ENCODE measurements around the gene MT1B. TPM values are rescaled to one million over a fixed set of nuclear protein-coding genes. Genes with fewer than 3 reads are reported as not detected.
"Not testable (repeated sequence)": the region's sequence is repeated elsewhere in the genome, so short reads cannot be mapped to it uniquely, and the experiment has no call there.

The MT1B gene
- total and polyA plus RNA-seq, 5 experiments from 2014 or later = not detected

DNA sequence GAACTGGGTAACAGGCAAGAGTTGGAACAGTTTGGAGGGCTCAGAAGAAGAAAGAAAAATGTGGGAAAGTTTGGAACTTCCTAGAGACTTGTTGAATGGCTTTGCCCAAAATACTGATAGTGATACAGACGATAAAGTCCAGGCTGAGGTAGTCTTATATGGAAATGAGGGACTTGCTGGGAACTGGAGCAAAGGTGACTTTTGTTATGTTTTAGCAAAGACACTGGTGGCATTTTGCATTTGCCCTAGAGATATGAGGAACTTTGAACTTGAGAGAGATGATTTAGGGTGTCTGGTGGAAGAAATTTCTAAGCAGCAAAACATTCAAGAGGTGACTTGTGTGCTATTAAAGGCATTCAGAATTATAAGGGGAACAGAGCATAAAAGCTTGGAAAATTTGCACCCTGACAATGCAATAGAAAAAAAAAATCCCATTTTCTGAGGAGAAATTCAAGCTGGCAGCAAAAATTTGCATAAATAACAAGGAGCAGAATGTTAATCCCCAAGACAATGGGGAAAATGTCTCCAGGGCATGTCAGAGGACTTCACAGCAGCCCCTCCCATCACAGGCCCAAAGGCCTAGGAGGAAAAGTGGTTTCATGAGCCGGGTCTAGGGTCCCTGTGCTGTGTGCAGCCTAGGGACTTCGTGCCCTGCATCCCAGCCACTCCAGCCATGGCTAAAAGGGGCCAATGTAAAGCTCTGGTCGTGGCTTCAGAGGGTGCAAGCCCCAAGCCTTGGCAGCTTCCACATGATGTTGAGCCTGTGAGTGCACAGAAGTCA is 29.8 kb upstream of the MT1B start:
- H3K9me3 Mint-ChIP-seq = not testable (repeated sequence)
- POLR2A ChIA-PET = interaction anchor here (6.7 kb wide), 1 partner anchor 11 kb away, joined by 50 read pairs; the partner anchor contains the start of gene MT2A
- H3K4me1 Mint-ChIP-seq = peaks cover 12 to 27% (median 21%) of the 10 kb centered on the region in 4 donors

DNA sequence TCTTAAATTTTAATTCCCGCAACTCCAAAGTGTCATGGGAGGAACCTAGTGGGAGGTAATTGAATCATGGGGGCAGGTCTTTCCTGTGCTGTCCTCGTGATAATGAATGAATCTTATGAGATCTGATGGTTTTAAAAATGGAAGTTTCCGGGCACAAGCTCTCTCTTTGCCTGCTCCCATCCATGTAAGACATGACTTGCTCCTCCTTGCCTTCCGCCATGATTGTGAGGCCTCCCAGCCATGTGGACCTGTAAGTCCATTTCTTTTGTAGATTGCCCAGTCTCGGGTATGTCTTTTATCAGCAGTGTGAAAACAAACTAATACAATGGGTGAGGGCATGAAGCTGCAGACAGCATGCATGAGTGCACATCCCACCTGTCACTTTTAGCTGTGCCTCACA is 28.5 kb upstream of the MT1B start:
- not testable (repeated sequence) for H3K36me3 Mint-ChIP-seq, ATAC-seq, H3K4me3 Mint-ChIP-seq, H3K9me3 Mint-ChIP-seq, DNase-seq
- H3K4me1 Mint-ChIP-seq = peaks cover 10 to 17% (median 15%) of the 10 kb centered on the region in 4 donors
- peaks cover 0 to 16% (median 0%) of the 10 kb centered on the region in 5 donors for H3K27me3 Mint-ChIP-seq
- POLR2A ChIA-PET = interaction anchor here (0.6 to 6.7 kb wide), 3 partner anchors 12 to 77 kb away, joined by 4 to 50 read pairs (median 6); partner anchors contain the start of gene MT2A
- H3K27ac Mint-ChIP-seq = peak overlapping the region in 1 of 10 donors; percentile 85

More for the DNA sequence above, 29.8 kb upstream of the MT1B start:
- H3K36me3 Mint-ChIP-seq, DNase-seq, ATAC-seq, H3K4me3 Mint-ChIP-seq: not testable (repeated sequence)
- H3K27me3 Mint-ChIP-seq = peaks cover 0 to 19% (median 0%) of the 10 kb centered on the region in 5 donors
- peak overlapping the region in 1 of 10 donors; percentile 25 for H3K27ac Mint-ChIP-seq

DNA sequence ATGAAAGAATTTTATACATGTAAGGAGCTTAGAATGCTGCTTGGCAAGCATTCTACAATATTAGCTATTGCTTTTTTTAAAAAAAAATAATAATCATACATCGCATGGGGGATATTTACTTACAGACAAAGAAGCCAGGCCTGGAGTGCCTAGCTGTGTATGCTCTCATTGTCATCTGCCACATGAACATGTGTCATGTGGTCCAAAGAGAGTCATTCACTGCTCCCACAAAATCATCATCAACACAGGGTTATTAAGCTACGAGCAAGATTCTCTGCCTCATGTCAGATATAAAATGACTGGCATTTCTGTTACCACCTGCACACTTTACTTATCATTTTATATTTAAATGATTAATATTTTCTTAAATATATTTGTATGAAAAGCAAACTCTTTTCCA is 28.0 kb upstream of the MT1B start:
- Mint-ChIP-seq H3K27me3 (peaks cover 0 to 16% (median under 1%) of the 10 kb centered on the region in 5 donors), H3K4me3 (no peak overlapping the region), H3K27ac (no peak overlapping the region), H3K36me3 (peaks cover 0 to 2% (median 0%) of the 10 kb centered on the region in 3 donors), H3K4me1 (peaks cover 10 to 17% (median 15%) of the 10 kb centered on the region in 4 donors), H3K9me3 (no peaks in the 10 kb centered on the region)
- POLR2A ChIA-PET = interaction anchor here (0.6 to 6.7 kb wide), 3 partner anchors 11 to 77 kb away, joined by 4 to 50 read pairs (median 6); partner anchors contain the start of gene MT2A
- ATAC-seq = no peak
- no peak for DNase-seq

DNA sequence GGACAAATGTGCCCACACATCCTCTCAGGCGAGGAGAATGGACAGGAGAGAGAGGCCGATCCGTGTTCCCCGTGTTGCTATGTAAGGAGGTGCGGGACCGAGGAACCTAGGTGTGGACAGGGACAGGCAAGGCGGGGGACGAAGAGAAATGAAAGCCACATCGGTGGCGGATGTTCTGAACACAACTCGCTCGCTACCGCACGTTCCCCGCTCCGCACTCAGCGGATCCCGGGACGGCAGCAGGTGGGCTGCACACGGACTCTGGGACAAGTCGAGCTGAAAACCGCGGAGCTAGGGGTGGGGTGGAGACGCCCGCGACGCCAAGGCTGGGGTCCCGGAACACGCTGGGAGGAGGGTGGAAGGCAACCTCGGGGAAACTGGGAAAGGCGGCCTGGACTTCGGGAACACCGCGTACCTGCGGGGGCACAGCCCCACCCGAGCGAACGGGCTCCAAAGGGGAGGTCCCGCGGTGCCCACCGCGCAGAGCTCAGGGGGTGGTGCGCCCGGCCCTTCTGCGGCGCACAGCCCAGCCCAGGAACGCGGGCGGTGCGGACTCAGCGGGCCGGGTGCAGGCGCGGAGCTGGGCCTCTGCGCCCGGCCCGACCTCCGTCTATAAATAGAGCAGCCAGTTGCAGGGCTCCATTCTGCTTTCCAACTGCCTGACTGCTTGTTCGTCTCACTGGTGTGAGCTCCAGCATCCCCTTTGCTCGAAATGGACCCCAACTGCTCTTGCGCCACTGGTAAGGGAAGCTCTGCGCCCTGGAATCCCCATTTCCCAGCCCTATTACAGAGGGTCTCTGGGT is 26.3 kb upstream of the MT1B start, which contains the start of gene MT1E:
TSS of gene MT1E (plus strand) at position 642 of the 803 bp plus-strand sequence. CDS start at position 713, 71 bp downstream.
- Mint-ChIP-seq H3K36me3 (peaks cover 0 to 2% (median 0%) of the 10 kb centered on the region in 3 donors), H3K4me3 (peak within 1 kb of the TSS; percentile 85 to 95 (median 90)), H3K27ac (peak within 1 kb of the TSS; percentile 65 to 93 (median 84)), H3K27me3 (peaks cover 0 to 14% (median 5%) of the 10 kb centered on the region in 5 donors), H3K9me3 (no peaks in the 10 kb centered on the region), H3K4me1 (peaks cover 10 to 21% (median 17%) of the 10 kb centered on the region in 4 donors)
- DNase-seq (peak in 7 of 10 donors; percentile 16 to 50 (median 38)), ATAC-seq (peak; percentile 90 to 93)
- POLR2A ChIA-PET = interaction anchor here (0.7 to 6.7 kb wide), 5 partner anchors 15 to 20 kb away, joined by 3 to 50 read pairs (median 4); partner anchors contain the start of gene MT2A

DNA sequence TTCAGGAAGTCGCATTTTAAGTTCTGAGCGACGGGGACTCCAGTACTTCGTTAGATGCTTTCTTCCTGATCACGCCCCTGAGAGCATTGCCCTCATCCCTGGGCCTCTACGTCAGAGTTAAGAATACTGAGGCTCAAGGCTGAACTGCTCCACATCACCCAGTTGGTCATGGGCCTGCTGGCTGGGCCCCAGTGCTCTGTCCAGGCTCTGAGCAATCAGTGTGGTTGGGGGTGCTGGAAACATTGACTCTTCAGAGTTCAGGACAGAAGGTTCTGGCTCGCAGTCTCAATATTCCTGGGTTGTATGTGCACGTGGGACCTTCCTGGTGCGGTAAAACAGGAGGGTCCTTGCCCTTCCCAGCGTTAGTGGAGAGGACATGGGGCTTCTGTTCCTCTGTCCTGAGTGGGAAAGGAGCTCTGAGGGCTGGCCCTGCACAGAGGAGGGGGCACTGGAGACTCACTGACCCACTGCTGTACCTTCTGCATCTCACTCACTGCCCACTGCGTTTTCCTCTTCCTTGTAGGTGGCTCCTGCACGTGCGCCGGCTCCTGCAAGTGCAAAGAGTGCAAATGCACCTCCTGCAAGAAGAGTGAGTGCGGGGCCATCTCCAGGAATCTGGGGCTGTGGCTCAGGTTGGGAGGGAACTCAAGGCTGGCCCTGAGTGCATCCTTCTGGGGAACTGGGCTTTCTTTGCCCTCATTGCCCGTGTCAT is 25.6 kb upstream of the MT1B start:
- Mint-ChIP-seq H3K27me3 (peaks cover 3 to 22% (median 12%) of the 10 kb centered on the region in 5 donors), H3K27ac (peak overlapping the region in 9 of 10 donors; percentile 52 to 90 (median 83)), H3K9me3 (no peaks in the 10 kb centered on the region), H3K36me3 (peaks cover 0 to 2% (median 0%) of the 10 kb centered on the region in 3 donors), H3K4me3 (peak overlapping the region; percentile 83 to 95 (median 88)), H3K4me1 (peaks cover 10 to 22% (median 17%) of the 10 kb centered on the region in 4 donors)
- DNase-seq (no peak), ATAC-seq (peak; percentile 42 to 43)
- POLR2A ChIA-PET = interaction anchor here (1.1 to 6.7 kb wide), 3 partner anchors 16 to 18 kb away, joined by 3 to 50 read pairs (median 6); partner anchors contain the start of gene MT2A

DNA sequence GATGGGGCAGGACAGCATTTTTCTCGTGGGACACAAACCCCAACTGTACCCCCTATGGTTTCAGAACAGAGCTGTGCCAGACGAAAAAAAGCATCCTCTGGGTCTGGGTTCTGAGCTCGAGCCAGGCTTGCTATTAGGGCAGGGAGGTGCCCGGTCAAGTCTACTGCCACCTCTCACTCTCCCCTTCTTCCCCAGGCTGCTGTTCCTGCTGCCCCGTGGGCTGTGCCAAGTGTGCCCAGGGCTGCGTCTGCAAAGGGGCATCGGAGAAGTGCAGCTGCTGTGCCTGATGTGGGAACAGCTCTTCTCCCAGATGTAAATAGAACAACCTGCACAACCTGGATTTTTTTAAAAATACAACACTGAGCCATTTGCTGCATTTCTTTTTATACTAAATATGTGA is 25.0 kb upstream of the MT1B start:
- POLR2A ChIA-PET = interaction anchor here (6.7 kb wide), 1 partner anchor 16 kb away, joined by 50 read pairs; the partner anchor contains the start of gene MT2A
- Mint-ChIP-seq H3K4me3 (peak overlapping the region in 5 of 10 donors; percentile 22 to 95 (median 87)), H3K36me3 (peaks cover 0 to 2% (median 0%) of the 10 kb centered on the region in 3 donors), H3K27me3 (peaks cover 4 to 27% (median 18%) of the 10 kb centered on the region in 5 donors), H3K4me1 (peaks cover 11 to 26% (median 19%) of the 10 kb centered on the region in 4 donors), H3K9me3 (no peaks in the 10 kb centered on the region), H3K27ac (no peak overlapping the region)
- ATAC-seq (no peak), DNase-seq (no peak)

DNA sequence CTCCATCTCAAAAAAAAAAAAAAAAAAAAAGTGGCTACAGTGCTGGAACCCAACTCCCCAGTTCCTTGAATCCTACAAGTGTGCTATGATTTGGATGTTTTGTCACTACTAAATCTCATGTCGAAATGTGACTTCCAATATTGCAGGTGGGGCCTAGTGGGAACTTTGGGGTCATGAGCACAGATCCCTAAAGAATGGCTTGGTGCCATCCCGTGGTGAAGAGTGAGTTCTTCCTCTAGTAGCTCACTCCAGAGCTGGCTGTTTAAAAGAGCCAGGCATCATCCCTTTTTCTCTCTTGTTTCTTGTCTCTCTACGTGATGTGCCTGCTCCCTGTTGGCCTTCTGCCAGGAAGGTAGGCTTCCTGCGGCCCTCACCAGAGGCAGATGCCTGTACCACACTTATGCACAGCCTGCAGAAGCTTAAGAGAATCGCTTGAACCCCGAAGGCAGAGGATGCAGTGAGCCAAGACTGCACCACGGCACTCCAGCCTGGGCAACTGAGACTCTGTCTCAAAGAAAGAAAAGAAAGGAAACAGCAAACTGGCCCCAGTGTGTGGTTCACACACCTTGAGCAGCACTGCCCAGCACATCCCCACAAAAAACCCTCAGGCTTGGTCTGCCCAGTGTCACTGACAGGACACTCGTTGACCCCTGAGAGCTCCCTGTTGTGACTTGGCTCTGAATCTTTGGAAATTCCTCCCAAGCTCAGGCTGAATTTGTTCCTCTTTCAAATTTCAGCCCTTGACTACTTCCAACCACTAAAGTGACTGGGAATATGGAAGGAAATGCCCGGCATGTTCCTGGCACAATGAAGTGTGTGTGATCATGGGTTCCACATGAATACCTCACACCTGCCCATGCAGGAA is 23.0 kb upstream of the MT1B start:
- POLR2A ChIA-PET = interaction anchor here (0.8 to 1.1 kb wide), 2 partner anchors 11 to 72 kb away, joined by 4 to 7 read pairs; no protein-coding TSS in a partner anchor
- Mint-ChIP-seq H3K9me3 (no peaks in the 10 kb centered on the region), H3K36me3 (peaks cover 0 to 2% (median 2%) of the 10 kb centered on the region in 3 donors), H3K27me3 (peaks cover 14 to 48% (median 35%) of the 10 kb centered on the region in 5 donors), H3K4me1 (peaks cover 15 to 37% (median 29%) of the 10 kb centered on the region in 4 donors), H3K4me3 (no peak overlapping the region), H3K27ac (peak overlapping the region in 1 of 10 donors; percentile 40)
- no peak for ATAC-seq
- DNase-seq = no peak

DNA sequence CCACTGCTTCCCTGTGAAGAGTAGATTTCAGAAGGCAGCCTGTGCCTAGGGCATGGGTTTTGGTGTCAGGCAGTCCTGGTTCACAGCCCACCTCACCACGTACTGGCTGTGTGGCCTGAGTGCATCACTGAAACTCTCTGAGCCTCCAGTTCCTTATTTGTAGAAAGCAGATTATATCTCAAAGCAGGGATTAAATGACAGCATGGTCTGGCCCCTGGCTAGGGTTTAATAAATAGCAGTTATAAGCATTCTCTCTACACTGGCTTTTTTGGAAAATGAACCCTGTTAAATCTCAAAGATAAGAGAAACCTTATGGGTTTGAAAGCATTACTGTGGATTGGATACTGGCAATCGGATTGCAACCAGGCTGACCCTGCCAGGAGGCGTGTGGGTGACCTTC is 22.2 kb upstream of the MT1B start:
- H3K36me3 Mint-ChIP-seq = peaks cover 0 to 2% (median 2%) of the 10 kb centered on the region in 3 donors
- POLR2A ChIA-PET = no interaction called here
- peaks cover 15 to 39% (median 29%) of the 10 kb centered on the region in 4 donors for H3K4me1 Mint-ChIP-seq
- H3K27ac Mint-ChIP-seq = no peak overlapping the region
- H3K4me3 Mint-ChIP-seq = no peak overlapping the region
- H3K9me3 Mint-ChIP-seq = no peaks in the 10 kb centered on the region
- peaks cover 21 to 56% (median 40%) of the 10 kb centered on the region in 5 donors for H3K27me3 Mint-ChIP-seq
- DNase-seq = no peak
- ATAC-seq = no peak

DNA sequence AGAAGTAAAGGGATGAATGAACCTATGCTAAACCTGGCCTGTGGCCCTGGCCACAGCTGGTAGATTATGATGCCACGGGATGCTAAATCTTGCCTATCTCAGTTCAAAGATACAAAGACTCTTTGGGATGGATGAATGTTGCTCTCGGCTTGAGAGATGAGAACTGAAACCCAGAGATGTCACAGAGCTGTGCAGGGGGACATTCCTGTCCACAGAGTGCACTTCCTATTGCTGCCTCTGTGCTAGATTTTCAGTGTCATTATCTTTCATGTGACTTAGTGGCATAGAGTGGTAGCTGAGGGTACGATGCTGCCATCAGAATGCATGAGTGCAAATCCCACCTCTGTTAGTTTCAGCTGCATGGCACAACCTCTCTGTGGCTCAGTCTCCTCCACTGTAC is 21.6 kb upstream of the MT1B start:
- H3K4me3 Mint-ChIP-seq = no peak overlapping the region

DNA sequence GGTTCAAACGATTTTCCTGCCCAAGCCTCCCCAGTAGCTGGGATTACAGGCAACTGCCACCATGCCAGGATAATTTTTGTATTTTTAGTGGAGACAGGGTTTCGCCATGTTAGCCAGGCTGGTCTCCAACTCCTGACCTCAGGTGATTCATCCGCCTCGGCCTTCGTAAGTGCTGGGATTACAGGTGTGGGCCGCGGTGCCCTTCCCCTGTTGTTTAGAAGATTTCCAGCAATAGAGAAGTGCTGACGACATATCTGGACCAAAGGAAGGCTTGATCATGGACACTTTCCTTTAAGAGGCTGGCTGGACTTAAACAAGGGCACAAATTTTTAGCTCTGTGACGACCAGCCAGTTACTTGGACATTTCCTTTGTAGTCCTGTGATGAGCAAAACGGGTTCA is 20.5 kb upstream of the MT1B start:
- ATAC-seq (no peak), DNase-seq (no peak)
- Mint-ChIP-seq H3K36me3 (peaks cover 0 to 2% (median 2%) of the 10 kb centered on the region in 3 donors), H3K27me3 (peaks cover 31 to 73% (median 43%) of the 10 kb centered on the region in 5 donors), H3K4me1 (peaks cover 17 to 40% (median 30%) of the 10 kb centered on the region in 4 donors), H3K9me3 (no peaks in the 10 kb centered on the region), H3K4me3 (peak overlapping the region in 7 of 10 donors; percentile 69 to 90 (median 82)), H3K27ac (no peak overlapping the region)
- POLR2A ChIA-PET = interaction anchor here (0.6 to 1.5 kb wide), 2 partner anchors 14 to 449 kb away, joined by 3 to 4 read pairs; no protein-coding TSS in a partner anchor

More for the DNA sequence above, 21.6 kb upstream of the MT1B start:
- peaks cover 18 to 42% (median 30%) of the 10 kb centered on the region in 4 donors for H3K4me1 Mint-ChIP-seq
- H3K9me3 Mint-ChIP-seq = no peaks in the 10 kb centered on the region
- ATAC-seq = no peak
- DNase-seq = no peak
- H3K36me3 Mint-ChIP-seq = peaks cover 0 to 2% (median 2%) of the 10 kb centered on the region in 3 donors
- POLR2A ChIA-PET = interaction anchor here (0.7 to 1.1 kb wide), 2 partner anchors 24 to 61 kb away, joined by 3 read pairs; no protein-coding TSS in a partner anchor
- peaks cover 27 to 62% (median 41%) of the 10 kb centered on the region in 5 donors for H3K27me3 Mint-ChIP-seq
- H3K27ac Mint-ChIP-seq = no peak overlapping the region
